ENCODE results near the gene LMF1. TPM values are rescaled to one million over a fixed set of nuclear protein-coding genes. Genes with fewer than 3 reads are reported as not detected.

The LMF1 gene
- total and polyA plus RNA-seq, 2 of the 8 experiments (the other 6 are each of a cell fraction or from before 2014, with no cell fraction given) = 3.5 to 9.1 TPM

- Histone ChIP-seq H2AK5ac (ENCODE audit: low read depth, low read length) (no peak overlapping the region), H3K4me3 (ENCODE audit: extremely low read depth in 1 of 4, insufficient read depth in 2 of 4, low read depth in 3 of 4, low read length in 4 of 4) (no peak overlapping the region), H2AFZ (ENCODE audit: low read length) (no peak overlapping the region), H4K20me1 (replicated peaks in 1 of 2; ENCODE audit: control insufficient read depth in 1 of 2, insufficient read depth in 2 of 2, low read length in 2 of 2) (no peaks in the 10 kb centered on the region), H3K56ac (replicated peaks; ENCODE audit: insufficient read length, low read depth, low read length) (no peak overlapping the region), H4K8ac (ENCODE audit: extremely low read depth, insufficient read depth, low read length) (no peak overlapping the region), H2BK5ac (ENCODE audit: low read depth, low read length) (no peak overlapping the region), H3K4me1 (replicated peaks in 1 of 4; ENCODE audit: control insufficient read depth in 3 of 4, insufficient read depth in 4 of 4, low read length in 3 of 4) (peaks cover 0 to 2% (median 0%) of the 10 kb centered on the region in 4 experiments; a peak in 1 of 7 replicates), H3K9ac (replicated peaks in 1 of 4; ENCODE audit: extremely low read depth in 1 of 4, low read depth in 3 of 4, low read length in 3 of 4) (no peak overlapping the region), H2BK20ac (ENCODE audit: low read length) (no peak overlapping the region), H3K36me3 (ENCODE audit: control insufficient read depth in 2 of 4, insufficient read depth in 4 of 4, low read length in 3 of 4) (no peaks in the 10 kb centered on the region), H3K18ac (ENCODE audit: extremely low read depth, low read length) (no peak overlapping the region), H3K27ac (ENCODE audit: low read depth, low read length) (no peak overlapping the region), H3K14ac (ENCODE audit: insufficient read length) (no peak overlapping the region), H2BK15ac (ENCODE audit: low read length) (no peak overlapping the region), H2BK12ac (ENCODE audit: low read depth, low read length) (no peak overlapping the region), H3K27me3 (replicated peaks in 1 of 4; ENCODE audit: control insufficient read depth in 3 of 4, extremely low read depth in 1 of 4, insufficient read depth in 3 of 4, low read length in 3 of 4) (no peaks in the 10 kb centered on the region), H3K9me3 (ENCODE audit: insufficient read depth in 2 of 2, low read depth in 1 of 2, low read length in 1 of 2) (no peaks in the 10 kb centered on the region; a peak in 1 of 4 replicates), H3K23me2 (ENCODE audit: low read depth, low read length) (no peaks in the 10 kb centered on the region), H3K79me1 (ENCODE audit: low read depth, low read length) (no peaks in the 10 kb centered on the region), H4K91ac (replicated peaks; ENCODE audit: insufficient read length, low read length) (no peak overlapping the region), H3K23ac (ENCODE audit: insufficient read length) (no peak overlapping the region), H2BK120ac (replicated peaks; ENCODE audit: low read depth, low read length) (no peak overlapping the region), H3K4ac (replicated peaks; ENCODE audit: insufficient read length, low read depth, low read length) (no peak overlapping the region), H4K5ac (ENCODE audit: insufficient read length, low read depth, low read length) (no peak overlapping the region), H3K79me2 (ENCODE audit: control insufficient read depth in 1 of 2, insufficient read depth in 2 of 2, low read length in 2 of 2) (no peaks in the 10 kb centered on the region), H3K4me2 (ENCODE audit: insufficient read depth in 1 of 2, low read depth in 2 of 2, low read length in 2 of 2) (no peak overlapping the region)
- 95% methylated on average over 12 of the region's 25 CpGs; no CpG with 5 or more reads in 1 of the 2 experiments for WGBS, 2 experiments (ENCODE audit: extremely low coverage in 1 of 2, insufficient coverage in 1 of 2, insufficient read length in 1 of 2, insufficient replicate concordance in 2 of 2, low coverage in 1 of 2, low lambda C conversion rate in 2 of 2, missing lambda C conversion rate in 1 of 2)
- CTCF ChIA-PET (ENCODE audit: partially characterized antibody) = interaction anchor here (1.5 kb wide), 1 partner anchor 24 kb away, joined by 3 read pairs; no protein-coding TSS in a partner anchor
- FAIRE-seq = no peak
- TF ChIP-seq SRF (IDR thresholded peaks at IDR 0.05; ENCODE audit: low read depth, low read length) (no peak), CBX5 (IDR thresholded peaks at IDR 0.05; ENCODE audit: low read depth, low read length) (no peak), E2F6 (IDR thresholded peaks at IDR 0.05) (no peak), CEBPB (IDR thresholded peaks at IDR 0.05; ENCODE audit: low read depth, low read length) (no peak), RFX5 (IDR thresholded peaks at IDR 0.05; ENCODE audit: borderline replicate concordance, low read depth, low read length) (no peak)
- POLR2A ChIA-PET (ENCODE audit: partially characterized antibody) = no interaction called here
- DNase-seq (ENCODE audit: low read depth in 1 of 2, low spot score in 2 of 2) = no peak
Measured at GRCh38 chr16:1006781-1007180, 36.0 kb upstream of the LMF1 start.

Measured in H1 (cell line).